ENCODE results near the gene STK17B. TPM values are rescaled to one million over a fixed set of nuclear protein-coding genes. Genes with fewer than 3 reads are reported as not detected.

The STK17B gene
- total RNA-seq, 1 experiment from 2014 or later, result 16.9 TPM

GRCh38 chr2:196083601-196084000, 87.8 kb downstream of the STK17B start:
- POLR2A ChIA-PET, result no interaction called here
- ATAC-seq (no peak), DNase-seq (ENCODE audit: low read depth, low spot score) (no peak)
- TF ChIP-seq SP1 (IDR thresholded peaks at IDR 0.05; ENCODE audit: low read depth) (no peak), ZNF274 (IDR thresholded peaks at IDR 0.05; ENCODE audit: low read depth, low read length) (no peak), ZFX (IDR thresholded peaks at IDR 0.05) (no peak), JUND (IDR thresholded peaks at IDR 0.05) (no peak), YY1 (IDR thresholded peaks at IDR 0.05; ENCODE audit: extremely low read depth, insufficient replicate concordance, low read depth, low read length) (no peak), CTCF (IDR thresholded peaks at IDR 0.05 in 2 of 3, conservative IDR thresholded peaks at IDR 0.05 in 1 of 3; ENCODE audit: borderline replicate concordance in 1 of 3, insufficient read depth in 1 of 3, low read depth in 2 of 3, low read length in 2 of 3) (no peak), POLR2AphosphoS5 (IDR thresholded peaks at IDR 0.05; ENCODE audit: low read depth, low read length) (no peak), MAX (IDR thresholded peaks at IDR 0.05) (no peak), SRF (IDR thresholded peaks at IDR 0.05; ENCODE audit: low read depth) (no peak), CBX3 (IDR thresholded peaks at IDR 0.05; ENCODE audit: low read depth) (no peak), EZH2 (IDR thresholded peaks at IDR 0.05) (no peak)
- Histone ChIP-seq H3K27me3 (ENCODE audit: insufficient read depth, low read length) (no peaks in the 10 kb centered on the region), H3K9me2 (ENCODE audit: insufficient read depth) (no peaks in the 10 kb centered on the region), H3K27ac (ENCODE audit: low read depth, low read length) (no peak overlapping the region), H2AFZ (ENCODE audit: low read depth, low read length, poor library complexity, severe bottlenecking) (no peak overlapping the region), H3K36me3 (ENCODE audit: control insufficient read depth in 1 of 2, insufficient read depth in 2 of 2, low read length in 2 of 2) (no peaks in the 10 kb centered on the region), H3K79me2 (ENCODE audit: insufficient read depth, low read length) (no peaks in the 10 kb centered on the region), H3K4me2 (ENCODE audit: low read length) (no peak overlapping the region), H4K20me1 (ENCODE audit: insufficient read depth) (no peaks in the 10 kb centered on the region), H3K9ac (ENCODE audit: low read length) (no peak overlapping the region), H3K4me1 (ENCODE audit: control insufficient read depth in 1 of 2, insufficient read depth in 2 of 2, low read length in 2 of 2) (no peaks in the 10 kb centered on the region), H3K4me3 (replicated peaks in 1 of 2; ENCODE audit: low read depth in 1 of 2, low read length in 2 of 2) (no peak overlapping the region), H3K9me3 (ENCODE audit: control insufficient read depth in 1 of 2, insufficient read depth in 1 of 2, low read depth in 1 of 2, low read length in 2 of 2) (no peaks in the 10 kb centered on the region)
- BruUV-seq (replicated peaks), result no TSS peak
- CTCF ChIA-PET, result no interaction called here
- intact Hi-C loops (cut with micrococcal nuclease), result no loop called here
- RAD21 ChIA-PET (ENCODE audit: low non-redundant PET in 1 of 2, low total read pairs in 2 of 2, uncharacterized antibody in 2 of 2, unreplicated experiment in 2 of 2), result no interaction called here

Other genes starting within 250 kb of the STK17B start
- not detected for gene DNAH7, start 102.7 kb downstream of the STK17B start, total RNA-seq (2021; ENCODE audit: unreplicated experiment)

All from HCT116 (cell line).